DMS 273 (cell line): Measurements from ENCODE around the gene ACKR2.
A peak's percentile ranks its signal among the peaks of the same experiment; 100 is the strongest.
"Not testable (repeated sequence)": the region's sequence is repeated elsewhere in the genome, so short reads cannot be mapped to it uniquely, and the experiment has no call there.

Experiments
- DNase-seq: peaks from one replicate; lab custom pipeline; 2025; ENCODE audit not compliant: unreplicated experiment; lab: John Stamatoyannopoulos, UW

ACKR2 gene

GRCh38 chr3:42801048-42801620 is 8.1 kb upstream of the ACKR2 start:
- no peak for DNase-seq

DNA sequence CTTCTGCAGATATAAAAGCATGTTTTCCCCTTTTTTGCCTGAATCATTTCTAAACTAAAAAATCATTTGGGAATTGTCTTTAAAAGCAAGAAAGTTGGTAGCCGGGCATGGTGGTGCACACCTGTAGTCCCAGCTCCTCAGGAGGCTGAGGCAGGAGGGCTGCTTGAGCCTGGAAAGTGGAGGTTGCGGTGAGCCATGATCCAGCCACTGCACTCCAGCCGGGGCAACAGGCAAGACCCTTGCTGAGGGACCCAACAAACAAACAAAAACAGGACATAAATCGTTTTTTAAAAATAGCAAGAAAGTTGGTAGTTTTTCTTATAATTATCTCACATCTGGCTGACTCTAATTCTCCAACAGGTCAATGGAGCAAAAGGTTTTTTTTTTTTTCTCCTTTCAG is 7.5 kb upstream of the ACKR2 start:
- no peak for DNase-seq

- no peak for DNase-seq
Measured at GRCh38 chr3:42802876-42803413, 6.3 kb upstream of the ACKR2 start.

GRCh38 chr3:42803414-42804105 is 5.7 kb upstream of the ACKR2 start:
- DNase-seq: peak; percentile 66

GRCh38 chr3:42804106-42804830 is 5.0 kb upstream of the ACKR2 start, which contains the start of gene HIGD1A:
Gene HIGD1A, minus strand, starts transcription at chr3:42804490. Its CDS starts 10,237 bp downstream, at chr3:42794253.
- DNase-seq: peak; percentile 96

DNA sequence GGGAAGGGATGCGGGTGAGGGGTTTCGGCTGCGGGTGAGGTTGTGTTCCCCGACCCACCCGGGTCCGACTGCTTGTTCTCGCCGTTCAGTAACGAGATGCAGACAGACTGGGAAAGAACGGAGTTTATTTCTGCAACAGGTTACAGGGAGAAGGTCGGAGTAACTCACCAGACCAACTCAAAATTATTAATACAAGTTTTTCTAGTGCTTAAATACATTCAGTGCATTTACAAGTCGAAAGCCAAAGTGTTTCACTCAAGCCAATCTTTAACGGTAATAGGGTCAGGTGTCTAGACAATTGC is 4.5 kb upstream of the ACKR2 start:
- DNase-seq: no peak

- DNase-seq: peak; percentile 12
Measured at GRCh38 chr3:42805141-42805821, 4.0 kb upstream of the ACKR2 start.

GRCh38 chr3:42807929-42808328 is 1.3 kb upstream of the ACKR2 start:
- DNase-seq: no peak

DNA sequence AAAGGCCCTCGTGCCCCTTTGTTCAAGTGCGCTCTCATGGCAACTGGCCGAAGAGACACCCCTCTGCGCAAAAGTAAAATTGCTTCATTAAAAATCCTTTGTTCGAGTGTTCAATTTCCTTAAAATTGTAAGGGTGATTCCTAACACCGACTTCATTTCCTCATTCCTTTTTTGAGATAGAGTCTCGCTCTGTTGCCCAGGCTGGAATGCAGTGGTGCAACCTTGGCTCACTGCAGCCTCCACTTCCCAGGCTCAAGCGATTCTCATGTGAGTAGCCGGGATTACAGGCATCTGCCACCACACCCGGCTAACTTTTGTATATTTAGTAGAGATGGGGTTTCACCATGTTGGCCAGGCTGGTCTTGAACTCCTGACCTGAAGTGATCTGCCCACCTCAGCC is 1.5 kb downstream of the ACKR2 start:
- DNase-seq: not testable (repeated sequence)

DNA sequence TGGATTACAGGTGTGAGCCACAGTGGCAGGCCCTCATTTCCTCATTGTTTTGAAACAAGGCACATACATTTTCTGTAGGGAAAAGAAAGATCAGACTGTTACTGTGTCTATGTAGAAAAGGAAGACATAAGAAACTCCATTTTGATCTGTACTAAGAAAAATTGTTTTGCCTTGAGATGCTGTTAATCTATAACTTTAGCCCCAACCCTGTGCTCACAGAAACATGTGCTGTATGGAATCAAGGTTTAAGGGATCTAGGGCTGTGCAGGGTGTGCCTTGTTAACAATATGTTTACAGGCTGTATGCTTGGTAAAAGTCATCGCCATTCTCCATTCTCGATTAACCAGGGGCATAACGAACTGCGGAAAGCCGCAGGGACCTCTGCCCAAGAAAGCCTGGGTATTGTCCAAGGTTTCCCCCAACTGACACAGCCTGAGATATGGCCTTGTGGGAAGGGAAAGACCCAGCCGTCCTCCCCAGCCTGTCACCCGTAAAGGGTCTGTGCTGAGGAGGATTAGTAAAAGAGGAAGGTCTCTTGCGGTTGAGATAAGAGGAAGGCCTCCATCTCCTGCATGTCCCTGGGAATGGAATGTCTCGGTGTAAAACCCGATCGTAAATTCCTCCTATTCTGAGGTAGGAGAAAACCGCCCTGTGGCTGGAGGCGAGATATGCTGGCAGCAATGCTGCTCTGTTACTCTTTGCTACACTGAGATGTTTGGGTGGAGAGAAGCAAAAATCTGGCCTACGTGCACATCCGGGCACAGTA is 2.1 kb downstream of the ACKR2 start:
- DNase-seq: not testable (repeated sequence)

DNA sequence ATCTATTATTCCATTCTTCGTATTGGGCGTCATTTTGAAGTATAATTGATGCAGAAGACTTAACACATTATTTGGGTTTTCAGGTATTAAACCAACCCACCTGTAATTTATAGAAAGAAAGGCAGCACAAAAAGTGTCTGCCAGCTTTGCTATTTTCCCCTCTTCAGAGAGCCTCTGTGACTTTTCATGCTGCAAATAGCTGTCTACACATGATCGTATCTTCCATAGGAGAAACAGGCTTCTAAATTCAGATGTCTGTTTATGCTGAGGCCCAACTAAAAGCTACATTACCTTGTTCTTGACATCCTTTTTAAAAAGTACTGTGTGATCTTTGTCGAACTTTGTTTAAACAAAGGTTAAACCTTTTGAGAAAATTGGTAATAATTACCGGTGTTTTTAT is 5.0 kb downstream of the ACKR2 start:
- DNase-seq: no peak

GRCh38 chr3:42814914-42815507 is 5.8 kb downstream of the ACKR2 start:
- peak; percentile 32 for DNase-seq

DNA sequence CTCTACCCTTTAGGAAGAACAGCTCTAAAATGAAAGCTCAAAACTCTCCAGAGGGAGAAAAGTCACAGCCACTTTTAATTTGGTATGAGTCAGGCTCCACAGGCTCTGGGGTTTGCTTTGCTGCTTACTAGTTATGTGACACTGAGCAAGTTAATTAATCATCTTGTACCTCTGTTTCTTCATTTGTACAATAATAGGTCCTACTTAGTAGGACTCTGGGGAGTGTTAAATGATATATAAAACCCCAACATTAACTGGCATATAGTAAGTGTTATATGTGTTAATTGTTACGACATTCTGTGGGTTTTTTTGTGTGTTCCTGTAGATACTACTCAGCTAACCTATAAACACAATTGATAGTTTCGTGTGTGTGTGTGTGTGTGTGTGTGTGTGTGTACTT is 6.6 kb downstream of the ACKR2 start:
- no peak for DNase-seq

DNA sequence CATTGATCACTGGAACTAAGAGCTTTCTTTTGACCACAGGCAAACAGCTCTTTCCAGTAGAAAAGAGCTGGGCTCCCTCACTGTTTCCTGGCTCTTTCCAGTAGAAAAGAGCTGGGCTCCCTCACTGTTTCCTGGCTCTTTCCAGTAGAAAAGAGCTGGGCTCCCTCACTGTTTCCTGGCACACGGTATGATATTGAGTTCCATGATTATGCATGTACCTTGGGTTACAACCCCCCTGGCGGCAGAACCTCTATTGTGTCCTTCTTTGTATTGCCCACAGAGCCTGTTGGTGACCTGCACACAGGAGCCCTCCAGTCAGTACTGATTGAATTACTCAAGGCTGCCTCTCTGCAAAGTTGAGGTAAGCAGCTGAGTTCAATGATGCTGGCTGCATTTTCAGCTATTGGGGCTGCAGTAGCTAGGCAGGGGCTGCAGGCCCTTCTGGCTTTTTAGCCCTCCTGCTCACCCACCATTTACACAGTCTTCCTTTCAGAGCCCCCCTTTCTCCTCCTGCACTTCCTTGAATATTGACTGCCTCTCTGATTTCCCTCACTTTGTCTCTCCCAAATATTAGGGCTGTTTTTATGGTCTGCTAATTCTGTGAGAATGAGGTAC is 10.2 kb downstream of the ACKR2 start:
- peak; percentile 74 for DNase-seq

DNA sequence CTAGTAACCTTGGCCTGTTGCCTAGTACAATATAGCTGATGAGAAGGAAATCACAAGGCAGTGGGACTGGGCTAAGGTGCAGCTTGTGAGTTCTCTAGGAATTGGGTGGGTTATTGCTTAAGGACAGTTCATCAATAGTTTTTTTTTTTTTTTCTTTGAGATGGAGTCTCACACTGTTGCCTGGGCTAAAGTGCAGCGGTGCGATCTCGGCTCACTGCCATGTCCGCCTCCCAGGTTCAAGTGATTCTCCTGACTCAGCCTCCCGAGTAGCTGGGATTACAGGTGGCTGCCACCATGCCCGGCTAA is 11.5 kb downstream of the ACKR2 start:
- DNase-seq: no peak

DNA sequence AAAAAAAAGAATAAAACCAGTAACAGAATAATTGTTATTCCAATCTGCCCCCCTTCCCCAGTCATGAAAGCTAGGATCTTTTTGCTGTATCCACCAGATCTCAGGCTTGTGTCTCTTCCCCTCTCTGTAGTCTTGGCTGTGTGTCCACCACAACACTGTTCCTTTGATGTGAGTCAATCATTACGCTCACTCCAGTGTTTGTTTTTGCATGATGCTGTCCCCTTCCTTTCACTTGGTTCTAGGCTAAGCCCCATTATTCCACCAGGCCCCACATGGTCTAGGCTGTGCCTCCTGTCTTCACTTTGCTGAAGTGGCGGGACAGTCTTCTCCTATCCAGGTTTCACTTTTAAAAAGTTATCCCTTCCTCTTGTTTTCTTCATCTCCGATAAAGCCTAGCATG is 13.6 kb downstream of the ACKR2 start:
- no peak for DNase-seq

DNA sequence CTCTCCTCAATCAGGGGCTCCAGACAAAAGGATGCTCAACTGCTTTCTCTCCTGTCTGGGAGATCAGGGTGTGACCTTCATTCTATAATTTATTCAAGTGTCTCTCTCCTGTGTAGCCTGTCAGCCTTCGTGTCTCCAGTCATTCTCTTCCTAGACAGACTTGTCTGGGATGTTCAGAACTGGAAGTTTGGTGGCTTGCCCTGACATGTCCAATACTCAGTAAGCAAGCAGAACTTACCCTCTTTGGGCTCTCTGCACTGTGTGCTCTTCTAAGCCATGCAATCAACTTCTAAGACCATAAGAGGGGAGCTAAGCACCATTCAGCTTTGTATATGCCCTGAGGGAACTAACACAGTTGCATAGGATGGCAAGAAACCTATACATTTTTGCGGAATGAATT is 14.1 kb downstream of the ACKR2 start:
- DNase-seq: no peak

DNA sequence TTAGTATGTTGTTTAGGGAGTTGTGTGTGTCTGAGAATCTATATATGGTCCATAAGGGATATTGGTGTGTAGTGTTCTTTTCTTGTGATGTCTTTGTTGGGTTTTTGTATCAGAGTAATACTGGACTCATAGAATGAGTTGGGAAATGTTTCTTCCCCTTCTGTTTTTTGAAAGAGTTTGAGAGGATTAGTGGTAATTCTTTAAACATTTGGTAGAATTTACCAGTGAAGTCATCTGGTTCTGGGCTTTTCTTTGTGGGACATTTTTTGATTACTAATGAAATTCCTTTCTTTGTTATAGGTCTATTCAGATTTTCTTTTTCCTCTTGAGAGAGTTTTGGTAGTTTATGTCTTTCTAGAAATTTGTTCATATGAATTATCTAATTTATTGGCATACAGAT is 16.9 kb downstream of the ACKR2 start:
- DNase-seq: no peak

DNA sequence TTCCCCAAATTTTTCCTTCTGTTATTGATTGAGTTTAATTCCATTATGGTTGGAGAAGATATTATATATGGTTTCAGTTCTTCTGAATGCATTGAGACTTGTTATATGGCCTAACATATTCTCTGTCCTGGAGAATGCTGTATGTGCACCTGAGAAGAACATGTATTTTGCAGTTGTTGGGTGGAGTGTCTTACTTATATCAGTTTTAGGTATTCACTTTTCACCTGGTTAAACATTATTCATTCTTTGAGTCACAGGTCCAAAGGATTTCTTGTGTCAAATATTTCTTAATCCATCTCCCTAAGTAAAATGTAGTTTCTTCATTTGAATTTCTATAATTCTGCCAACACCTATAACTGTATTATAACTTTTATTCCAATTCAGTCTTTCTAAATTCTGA is 17.8 kb downstream of the ACKR2 start:
- no peak for DNase-seq

DNA sequence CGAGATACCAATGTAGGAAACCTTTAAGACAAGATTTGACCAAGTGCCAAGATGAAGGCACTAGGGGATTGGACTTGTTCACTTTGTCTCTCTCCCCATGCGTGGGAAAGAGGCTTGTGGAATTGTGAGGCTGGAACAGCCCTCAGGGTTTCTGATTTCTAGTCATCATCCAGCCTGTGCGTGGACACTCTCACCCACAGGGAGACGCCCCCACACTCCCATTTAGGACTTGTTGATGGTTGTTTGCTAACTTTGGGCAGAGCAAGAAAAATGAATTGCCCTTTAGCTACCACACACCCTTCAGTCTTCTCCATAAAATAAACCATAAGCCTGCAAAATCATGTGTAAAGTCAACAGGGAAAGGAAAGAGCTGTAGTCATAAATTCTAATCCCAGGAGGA is 18.4 kb downstream of the ACKR2 start:
- DNase-seq: no peak
